Panc1 (cell line): Measurements from ENCODE around the gene ZHX3. TPM values are rescaled to one million over a fixed set of nuclear protein-coding genes. Genes with fewer than 3 reads are reported as not detected.

ENCODE experiments used
- ATAC-seq: fragments of 200-7000 bp; cut with Tn5 transposase; 2 replicates; pipeline ENCODE4 v1.9.1; 2020; ENCODE audit warnings: mild to moderate bottlenecking, moderate library complexity
- BruUV-seq: library from RNA; stranded (reverse); fragments of 400-500 nt; replicated peaks from 2 replicates; lab custom pipeline; 2021; lab: Mats Ljungman, UMichigan
- CTCF ChIA-PET: fragments of 300-600 bp; sonication (Branson Sonifier 250); formaldehyde crosslinking; loops from one replicate; lab custom pipeline; 2022; ENCODE audit warnings: antibody characterized with exemption; lab: Charles Lee
- POLR2A ChIA-PET: fragments of 300-600 bp; sonication (Branson Sonifier 250); formaldehyde crosslinking; loops from one replicate; lab custom pipeline; 2022; ENCODE audit warnings: antibody characterized with exemption; lab: Charles Lee
- DNase-seq: peaks from one replicate; pipeline ENCODE4 v3.0.0-alpha.2; 2010; ENCODE audit warnings: low read depth, low spot score
- H3K27ac ChIP-seq: 2 replicates; pipeline ENCODE4 v1.5.1; 2011; ENCODE audit warnings: mild to moderate bottlenecking, low read length, inconsistent platforms
- H3K27me3 ChIP-seq: fragments of 200-500 bp; sonication (Bioruptor generic); 2 replicates; pipeline ENCODE4 v1.6.0; 2014; ENCODE audit warnings: low read length, inconsistent platforms; ENCODE audit not compliant: control insufficient read depth, insufficient read depth
- H3K36me3 ChIP-seq: fragments of 200-500 bp; sonication (Bioruptor generic); 2 replicates; pipeline ENCODE4 v1.5.1; 2014; ENCODE audit warnings: inconsistent platforms, mild to moderate bottlenecking, low read length, moderate library complexity; ENCODE audit not compliant: control insufficient read depth, insufficient read depth
- H3K4me1 ChIP-seq: 2 replicates; pipeline ENCODE4 v1.5.1; 2011; ENCODE audit warnings: inconsistent platforms, mild to moderate bottlenecking, low read length, moderate library complexity; ENCODE audit not compliant: control insufficient read depth, insufficient read depth
- H3K4me3 ChIP-seq, 2 experiments: 2 replicates each; pipeline ENCODE4 v1.5.1; 2011 to 2012; ENCODE audit warnings: low read depth in 2 of 2, low read length in 2 of 2, mild to moderate bottlenecking in 2 of 2, inconsistent platforms in 1 of 2, moderate library complexity in 1 of 2
- H3K9me3 ChIP-seq: fragments of 200-500 bp; sonication (Bioruptor generic); 2 replicates; pipeline ENCODE4 v1.5.1; 2014; ENCODE audit warnings: low read depth, mild to moderate bottlenecking, inconsistent platforms, low read length, moderate library complexity; ENCODE audit not compliant: control insufficient read depth, insufficient read depth
- POLR2AphosphoS5 ChIP-seq: IDR thresholded peaks from 2 replicates; pipeline ENCODE4 v1.6.1; 2012; ENCODE audit warnings: mild to moderate bottlenecking, low read depth, low read length, moderate library complexity
- SIN3A ChIP-seq: IDR thresholded peaks from 2 replicates; pipeline ENCODE4 v1.6.1; 2012; ENCODE audit warnings: low read depth, mild to moderate bottlenecking, low read length, moderate library complexity, borderline replicate concordance; ENCODE audit not compliant: insufficient read depth
- TCF7L2 ChIP-seq: IDR thresholded peaks from 2 replicates; pipeline ENCODE4 v1.6.1; 2011; ENCODE audit warnings: mild to moderate bottlenecking, low read depth, low read length, inconsistent platforms
- in situ Hi-C: cut with HindIII; loops from 2 replicates; pipeline ENCODE4 v1.10.0; 2016; ENCODE audit warnings: low sequenced_read_pairs, low pct_unique_long_range_greater_than_20kb
- intact Hi-C: fragments of 100-400 bp; cut with micrococcal nuclease; formaldehyde crosslinking; loops from one replicate; pipeline ENCODE4 v1.10.0; 2022; ENCODE audit not compliant: unreplicated experiment
- total RNA-seq: library from RNA; stranded (reverse); gene quantifications from one replicate; pipeline ENCODE4 v1.2.1, GENCODE V29; 2021; ENCODE audit not compliant: unreplicated experiment
- TF ChIP-seq, protein P1 (sequence below): fragments of 450-650 bp; IDR thresholded peaks from 2 replicates; pipeline ENCODE4 v1.5.1; 2017; ENCODE audit warnings: mild to moderate bottlenecking
- TF ChIP-seq, protein P2 (sequence below), 2 experiments: IDR thresholded peaks; 2 replicates each; pipeline ENCODE4 v1.6.1; 2011 to 2012; ENCODE audit warnings: low read depth in 2 of 2, control low read depth in 1 of 2, low read length in 1 of 2, mild to moderate bottlenecking in 1 of 2, moderate library complexity in 1 of 2; ENCODE audit not compliant: insufficient read depth in 1 of 2

ZHX3 gene
- total RNA-seq, 1 experiment from 2014 or later = 19.8 TPM

- ATAC-seq (no peak), DNase-seq (no peak)
- intact Hi-C loops (no loop called here), in situ Hi-C loops (no loop called here)
- no TSS peak for BruUV-seq
- H3K36me3 ChIP-seq = no peaks in the 10 kb centered on the region; the same call in 1 of the 2 replicates
- POLR2A ChIA-PET = no interaction called here
- H3K27ac ChIP-seq = no peak overlapping the region
- H3K9me3 ChIP-seq = no peaks in the 10 kb centered on the region
- H3K27me3 ChIP-seq = no peaks in the 10 kb centered on the region
- no peak overlapping the region for H3K4me3 ChIP-seq
- H3K4me1 ChIP-seq = no peaks in the 10 kb centered on the region
- CTCF ChIA-PET = no interaction called here
- TF ChIP-seq, protein P1, sequence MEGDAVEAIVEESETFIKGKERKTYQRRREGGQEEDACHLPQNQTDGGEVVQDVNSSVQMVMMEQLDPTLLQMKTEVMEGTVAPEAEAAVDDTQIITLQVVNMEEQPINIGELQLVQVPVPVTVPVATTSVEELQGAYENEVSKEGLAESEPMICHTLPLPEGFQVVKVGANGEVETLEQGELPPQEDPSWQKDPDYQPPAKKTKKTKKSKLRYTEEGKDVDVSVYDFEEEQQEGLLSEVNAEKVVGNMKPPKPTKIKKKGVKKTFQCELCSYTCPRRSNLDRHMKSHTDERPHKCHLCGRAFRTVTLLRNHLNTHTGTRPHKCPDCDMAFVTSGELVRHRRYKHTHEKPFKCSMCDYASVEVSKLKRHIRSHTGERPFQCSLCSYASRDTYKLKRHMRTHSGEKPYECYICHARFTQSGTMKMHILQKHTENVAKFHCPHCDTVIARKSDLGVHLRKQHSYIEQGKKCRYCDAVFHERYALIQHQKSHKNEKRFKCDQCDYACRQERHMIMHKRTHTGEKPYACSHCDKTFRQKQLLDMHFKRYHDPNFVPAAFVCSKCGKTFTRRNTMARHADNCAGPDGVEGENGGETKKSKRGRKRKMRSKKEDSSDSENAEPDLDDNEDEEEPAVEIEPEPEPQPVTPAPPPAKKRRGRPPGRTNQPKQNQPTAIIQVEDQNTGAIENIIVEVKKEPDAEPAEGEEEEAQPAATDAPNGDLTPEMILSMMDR = no peak
- TF ChIP-seq SIN3A (no peak), TCF7L2 (no peak), POLR2AphosphoS5 (no peak)
- TF ChIP-seq, protein P2, sequence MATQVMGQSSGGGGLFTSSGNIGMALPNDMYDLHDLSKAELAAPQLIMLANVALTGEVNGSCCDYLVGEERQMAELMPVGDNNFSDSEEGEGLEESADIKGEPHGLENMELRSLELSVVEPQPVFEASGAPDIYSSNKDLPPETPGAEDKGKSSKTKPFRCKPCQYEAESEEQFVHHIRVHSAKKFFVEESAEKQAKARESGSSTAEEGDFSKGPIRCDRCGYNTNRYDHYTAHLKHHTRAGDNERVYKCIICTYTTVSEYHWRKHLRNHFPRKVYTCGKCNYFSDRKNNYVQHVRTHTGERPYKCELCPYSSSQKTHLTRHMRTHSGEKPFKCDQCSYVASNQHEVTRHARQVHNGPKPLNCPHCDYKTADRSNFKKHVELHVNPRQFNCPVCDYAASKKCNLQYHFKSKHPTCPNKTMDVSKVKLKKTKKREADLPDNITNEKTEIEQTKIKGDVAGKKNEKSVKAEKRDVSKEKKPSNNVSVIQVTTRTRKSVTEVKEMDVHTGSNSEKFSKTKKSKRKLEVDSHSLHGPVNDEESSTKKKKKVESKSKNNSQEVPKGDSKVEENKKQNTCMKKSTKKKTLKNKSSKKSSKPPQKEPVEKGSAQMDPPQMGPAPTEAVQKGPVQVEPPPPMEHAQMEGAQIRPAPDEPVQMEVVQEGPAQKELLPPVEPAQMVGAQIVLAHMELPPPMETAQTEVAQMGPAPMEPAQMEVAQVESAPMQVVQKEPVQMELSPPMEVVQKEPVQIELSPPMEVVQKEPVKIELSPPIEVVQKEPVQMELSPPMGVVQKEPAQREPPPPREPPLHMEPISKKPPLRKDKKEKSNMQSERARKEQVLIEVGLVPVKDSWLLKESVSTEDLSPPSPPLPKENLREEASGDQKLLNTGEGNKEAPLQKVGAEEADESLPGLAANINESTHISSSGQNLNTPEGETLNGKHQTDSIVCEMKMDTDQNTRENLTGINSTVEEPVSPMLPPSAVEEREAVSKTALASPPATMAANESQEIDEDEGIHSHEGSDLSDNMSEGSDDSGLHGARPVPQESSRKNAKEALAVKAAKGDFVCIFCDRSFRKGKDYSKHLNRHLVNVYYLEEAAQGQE (IDR thresholded peaks at IDR 0.05; ENCODE audit: insufficient read depth in 1 of 2, low read depth in 2 of 2, low read length in 1 of 2) = no peak
Observed at GRCh38 chr20:41175201-41175651, 142.3 kb downstream of the ZHX3 start.

DNA sequence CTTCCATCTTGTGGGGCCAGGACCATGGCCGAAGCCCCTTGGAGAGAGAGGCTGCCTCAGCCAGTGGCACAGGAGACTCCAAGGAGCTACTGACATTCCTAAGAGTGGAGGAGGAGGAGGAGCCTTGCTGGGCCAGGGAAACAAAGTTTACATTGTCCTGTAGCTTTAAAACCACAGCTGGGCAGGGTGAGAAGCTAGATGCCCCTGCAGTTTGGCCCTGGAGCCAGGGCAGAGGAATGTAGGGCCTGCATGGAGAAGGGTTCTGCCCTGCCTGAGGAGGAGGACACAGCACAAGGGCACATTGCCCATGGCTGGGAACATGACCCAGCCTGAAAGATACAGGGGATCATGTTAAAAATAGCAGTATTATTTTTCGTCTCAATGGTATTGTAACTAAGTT lies 142.7 kb downstream of the ZHX3 start:
- BruUV-seq = no TSS peak
- intact Hi-C loops = loop anchor here (5.0 kb wide), 1 partner anchor 58 kb away; no protein-coding TSS in a partner anchor
- ChIA-PET POLR2A (no interaction called here), CTCF (no interaction called here)
- no peak for DNase-seq
- Histone ChIP-seq H3K27ac (no peak overlapping the region), H3K4me3 (no peak overlapping the region), H3K36me3 (no peaks in the 10 kb centered on the region; the same call in 1 of the 2 replicates), H3K27me3 (no peaks in the 10 kb centered on the region), H3K4me1 (no peaks in the 10 kb centered on the region), H3K9me3 (no peaks in the 10 kb centered on the region)
- in situ Hi-C loops = no loop called here
- ATAC-seq = no peak
- no peak for TF ChIP-seq SIN3A
- TF ChIP-seq TCF7L2 = no peak
- TF ChIP-seq, protein P1 = no peak
- TF ChIP-seq, protein P2 (IDR thresholded peaks at IDR 0.05; ENCODE audit: insufficient read depth in 1 of 2, low read depth in 2 of 2, low read length in 1 of 2) = no peak
- no peak for TF ChIP-seq POLR2AphosphoS5
